GM21381 (cell line): ENCODE results near the gene ITGBL1.

Experiments
- ATAC-seq: cut with Tn5 transposase; IDR thresholded peaks from one replicate; pipeline ENCODE4 v1.9.1; 2021; ENCODE audit warnings: mild to moderate bottlenecking, moderate library complexity; ENCODE audit not compliant: unreplicated experiment

ITGBL1 gene

DNA sequence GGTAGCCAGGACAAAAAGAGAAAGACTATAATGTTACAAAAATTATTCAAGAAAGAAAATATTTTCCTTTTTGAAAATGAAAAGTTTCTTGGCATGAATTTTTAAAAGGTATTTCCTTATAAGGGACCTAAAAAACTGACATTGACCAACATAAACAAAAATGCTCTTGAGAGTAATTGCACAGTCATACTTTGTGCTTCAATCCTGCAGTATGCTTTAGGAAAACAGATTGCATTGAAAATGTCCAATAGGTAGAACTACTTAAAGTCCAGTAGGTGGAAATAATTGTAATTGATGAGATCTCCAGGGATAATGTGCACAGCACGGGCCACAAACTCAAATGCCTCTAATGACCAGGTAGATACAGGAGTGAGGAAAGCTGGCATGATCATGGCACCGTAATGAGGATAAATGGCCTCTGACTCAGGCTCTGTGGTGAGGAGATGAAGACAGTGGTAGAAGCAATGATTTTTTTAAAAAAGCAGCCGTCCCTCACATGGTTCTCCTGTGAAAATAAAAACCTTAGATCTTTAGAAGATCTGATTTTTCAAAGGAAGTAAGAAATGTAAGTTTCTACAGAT is 278.0 kb downstream of the ITGBL1 start:
- ATAC-seq: no peak

DNA sequence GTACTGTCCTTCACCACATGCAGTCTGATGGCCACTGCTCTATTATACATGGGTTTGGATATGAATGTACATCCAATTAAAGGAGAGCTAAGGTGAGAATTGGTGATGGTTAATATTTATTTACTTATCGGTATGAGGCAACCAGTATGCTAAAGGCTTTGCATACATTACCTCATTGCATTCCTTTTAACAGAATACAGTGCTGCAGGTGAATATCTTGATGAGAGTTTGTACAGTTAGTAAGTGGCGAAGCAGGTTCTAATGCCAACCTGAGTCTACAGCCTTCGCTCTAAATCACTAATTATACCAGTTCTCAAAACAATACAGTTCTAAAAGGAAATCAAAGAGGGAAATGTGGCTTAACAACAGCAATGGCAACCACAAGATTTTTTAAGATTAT is 284.1 kb downstream of the ITGBL1 start:
- ATAC-seq: no peak

GRCh38 chr13:101738336-101738735 is 285.9 kb downstream of the ITGBL1 start:
- no peak for ATAC-seq

GRCh38 chr13:101739382-101740178 is 287.1 kb downstream of the ITGBL1 start:
- ATAC-seq: peak; percentile 95

DNA sequence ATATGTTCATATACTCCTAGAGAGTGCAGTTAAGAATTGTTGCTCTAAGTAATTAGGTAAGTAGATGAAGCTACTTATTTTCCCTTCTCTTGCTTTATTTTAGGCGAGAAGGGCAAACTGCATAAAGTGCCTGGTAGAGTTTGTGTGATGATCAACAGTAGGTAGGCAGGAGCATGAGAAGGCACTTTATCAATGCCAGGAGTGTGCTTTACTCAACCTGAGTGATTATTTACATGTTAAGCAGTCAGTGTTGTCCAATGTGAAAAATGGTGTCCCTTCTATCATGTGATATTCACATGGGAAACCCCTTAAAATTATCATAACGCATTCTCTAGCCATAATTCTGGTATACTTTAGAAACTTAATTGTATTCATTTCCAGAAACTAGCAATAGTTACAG is 294.0 kb downstream of the ITGBL1 start:
- no peak for ATAC-seq

DNA sequence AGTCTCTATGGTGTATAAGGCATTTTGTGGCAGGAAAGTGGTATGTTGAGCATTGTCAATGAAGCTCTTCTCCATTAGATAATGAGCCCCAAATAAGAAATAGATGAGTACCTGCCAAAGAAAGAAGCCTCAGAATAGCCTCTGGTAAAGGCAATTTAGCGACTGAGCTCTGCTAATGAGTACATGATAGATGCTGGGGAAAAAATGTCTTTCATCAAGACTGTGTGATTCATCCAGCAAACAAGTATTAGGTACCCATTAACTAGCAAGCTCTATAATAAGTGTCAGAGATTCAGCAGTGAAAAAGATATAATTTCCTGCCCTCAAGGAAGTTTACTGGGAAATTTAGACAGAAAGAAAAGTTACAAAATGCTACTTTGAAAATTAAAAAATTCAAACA is 294.6 kb downstream of the ITGBL1 start:
- no peak for ATAC-seq

DNA sequence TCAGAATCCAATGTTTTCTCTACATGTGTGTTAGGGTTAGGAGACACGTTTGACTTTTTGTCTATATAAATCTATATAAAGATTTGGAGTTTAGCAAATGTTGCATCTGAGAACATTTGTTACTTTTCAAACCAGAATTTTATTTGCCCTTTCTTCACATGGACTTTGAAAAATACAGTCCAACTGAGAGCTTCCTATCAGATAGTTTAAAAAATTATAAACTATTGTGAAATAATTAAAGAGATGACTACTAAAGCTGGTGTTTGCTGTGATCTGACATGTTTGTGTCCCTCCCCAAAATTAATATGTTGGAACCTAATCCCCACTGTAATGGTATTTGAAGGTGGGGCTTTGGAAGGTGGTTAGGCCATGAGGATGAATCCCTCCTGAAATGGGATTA is 297.1 kb downstream of the ITGBL1 start:
- ATAC-seq: no peak

DNA sequence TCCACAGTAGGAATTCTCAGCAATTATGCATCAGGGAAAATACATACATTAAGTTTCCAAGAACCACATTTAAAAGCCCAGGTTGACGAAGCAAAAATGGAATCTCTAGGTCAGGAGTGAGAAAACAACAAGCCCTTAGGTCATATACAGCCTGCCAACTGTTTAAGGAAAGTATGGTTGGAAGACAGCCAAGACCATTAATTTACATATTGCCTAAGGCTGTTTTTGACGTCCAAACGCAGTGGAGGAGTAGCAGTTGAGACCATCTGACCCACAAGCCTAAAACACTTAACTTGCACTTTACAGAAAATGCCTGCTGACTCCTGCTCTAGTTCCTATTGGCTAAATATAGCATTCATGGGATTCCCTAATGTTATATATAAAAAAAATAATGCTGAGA is 299.0 kb downstream of the ITGBL1 start:
- ATAC-seq: peak; percentile 72

DNA sequence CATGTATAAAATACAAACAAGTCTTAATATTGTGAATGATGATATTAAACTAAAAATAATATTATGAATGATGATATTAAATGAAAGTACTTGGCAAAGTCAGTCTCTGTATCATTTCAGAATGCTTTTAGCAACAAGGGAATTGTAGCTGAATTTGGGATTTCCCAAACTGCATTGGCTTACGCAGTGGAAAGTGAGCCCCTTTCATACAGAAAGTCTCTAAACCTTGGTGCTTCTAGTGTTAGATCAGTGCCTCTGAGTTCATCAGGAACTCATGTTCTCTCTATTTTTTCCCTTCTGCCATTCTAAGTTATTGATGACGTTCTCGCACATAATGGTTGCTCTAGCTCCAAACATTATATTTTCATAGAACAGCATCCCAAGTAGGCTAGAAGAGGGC is 300.0 kb downstream of the ITGBL1 start:
- ATAC-seq: no peak

DNA sequence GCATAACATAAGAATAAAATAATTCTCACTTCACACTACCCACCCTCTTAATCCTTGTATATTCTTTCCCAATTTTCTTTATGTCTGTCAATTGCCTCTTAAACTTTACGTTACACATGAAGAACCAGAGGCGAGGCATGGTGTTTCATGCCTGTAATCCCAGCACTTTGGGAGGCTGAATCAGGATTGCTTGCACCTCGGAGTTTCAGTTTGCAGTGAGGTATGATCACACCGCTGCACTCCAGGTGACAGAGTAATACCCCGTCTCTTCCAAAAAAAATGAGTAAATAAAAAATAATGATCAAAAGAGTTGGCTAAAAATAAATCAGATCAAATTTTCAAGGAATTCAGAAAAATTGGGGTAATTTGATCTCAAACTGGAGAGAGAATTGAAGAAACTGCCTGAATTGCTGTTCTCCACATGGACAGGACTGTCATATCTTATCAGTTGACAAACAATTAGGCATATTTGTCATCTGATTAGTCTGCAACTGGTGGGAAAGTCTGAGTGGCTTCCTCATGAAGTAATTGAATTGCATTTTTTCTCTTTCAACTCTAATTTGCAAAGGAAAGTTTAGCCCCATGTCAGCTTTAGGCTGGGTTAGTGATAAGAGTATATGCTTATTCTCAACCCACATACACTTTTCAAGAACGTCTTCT is 302.9 kb downstream of the ITGBL1 start:
- ATAC-seq: no peak

DNA sequence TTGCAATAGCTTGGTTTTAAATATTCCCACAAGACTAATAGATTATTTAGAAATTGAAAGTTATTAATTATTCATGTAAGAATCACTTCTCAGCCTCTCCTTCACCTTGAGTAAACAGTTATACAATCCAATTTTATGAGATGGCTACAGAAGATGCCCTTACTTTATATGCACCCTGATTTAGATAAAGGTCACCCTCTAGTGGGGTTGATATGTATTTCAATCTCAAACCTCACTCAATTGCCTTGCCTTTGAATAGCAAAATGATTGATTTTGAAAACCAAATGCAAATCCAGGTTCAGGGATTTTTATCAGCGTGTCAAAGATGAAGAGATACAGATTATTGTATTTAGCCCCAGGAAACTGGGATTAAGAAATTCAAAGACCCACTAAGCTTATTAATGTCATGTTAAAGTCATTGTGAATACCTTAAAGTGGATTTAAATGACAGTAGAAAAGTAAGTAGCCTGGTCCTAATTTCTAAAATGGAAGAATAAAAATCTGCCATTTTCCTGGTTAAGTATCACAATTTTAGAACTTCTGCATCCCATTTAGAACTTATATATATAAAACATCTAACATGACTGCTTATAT is 305.1 kb downstream of the ITGBL1 start:
- ATAC-seq: peak; percentile 76

GRCh38 chr13:101763191-101763590 is 310.7 kb downstream of the ITGBL1 start:
- ATAC-seq: no peak
